HG03097 (cell line): ENCODE data around the gene CCR3.
"Not testable (repeated sequence)": the region's sequence is repeated elsewhere in the genome, so short reads cannot be mapped to it uniquely, and the experiment has no call there.

Source experiments
- ATAC-seq: cut with Tn5 transposase; IDR thresholded peaks from one replicate; pipeline ENCODE4 v1.9.1; 2021; ENCODE audit not compliant: unreplicated experiment, low FRiP score

Gene CCR3

DNA sequence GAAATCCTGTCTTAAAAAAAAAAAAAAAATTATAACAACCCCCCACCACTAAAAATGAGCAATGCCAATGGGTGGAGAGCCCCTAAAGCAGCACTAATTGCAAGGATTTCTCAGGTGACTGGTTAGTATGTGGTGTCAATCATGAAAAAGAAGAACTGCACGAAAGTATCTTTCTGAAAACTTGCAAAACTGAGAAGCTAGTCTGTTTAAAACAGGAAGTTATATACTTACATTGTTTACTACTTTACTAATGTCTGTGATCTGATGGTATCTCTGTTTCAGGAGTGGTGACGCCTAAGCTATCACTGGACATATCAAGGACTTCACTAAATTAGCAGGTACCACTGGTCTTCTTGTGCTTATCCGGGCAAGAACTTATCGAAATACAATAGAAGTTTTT lies at the start of gene CCR3:
Gene CCR3, plus strand, starts transcription at position 341 of the 400 bp plus-strand sequence. CDS start 22,699 bp downstream, outside the sequence.
- no peak for ATAC-seq

DNA sequence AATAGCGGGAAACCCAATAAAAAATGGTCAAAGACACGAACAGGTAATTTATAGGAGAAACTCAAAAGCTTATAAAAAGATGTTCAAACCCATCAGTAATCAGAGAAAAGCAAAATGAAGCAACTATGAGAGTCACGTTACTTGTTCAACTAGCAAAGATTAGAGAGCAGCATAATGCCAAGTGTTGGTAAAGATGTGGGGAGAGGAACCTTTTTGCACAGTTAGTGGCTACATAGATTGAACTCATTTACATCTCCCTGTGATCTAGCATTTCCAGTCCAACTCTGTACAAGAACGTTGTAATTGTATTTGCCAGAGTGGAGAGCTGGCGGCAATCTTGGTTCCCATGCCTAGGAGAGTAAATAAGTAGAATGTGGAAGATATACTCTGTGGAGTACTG lies 49.3 kb upstream of the CCR3 start:
- no peak for ATAC-seq

DNA sequence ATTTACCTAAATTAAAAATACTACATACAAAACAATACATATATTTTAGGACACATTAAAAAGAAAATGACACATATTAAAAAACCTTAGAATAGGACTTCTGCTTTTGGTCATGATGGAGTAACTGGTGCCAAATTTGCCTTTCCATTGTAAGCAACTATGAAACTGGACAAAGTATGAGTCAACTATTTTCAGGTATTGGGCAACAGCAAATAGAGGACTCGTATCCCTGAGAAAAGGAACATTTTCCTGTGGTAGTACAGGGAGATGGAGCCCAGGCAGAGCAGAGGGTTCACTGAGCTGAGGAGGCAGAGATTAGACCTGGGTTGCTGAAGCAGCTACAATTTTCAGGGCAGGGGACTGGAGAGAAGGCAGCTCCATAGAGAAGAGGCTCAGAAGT lies 48.8 kb upstream of the CCR3 start:
- ATAC-seq: no peak

DNA sequence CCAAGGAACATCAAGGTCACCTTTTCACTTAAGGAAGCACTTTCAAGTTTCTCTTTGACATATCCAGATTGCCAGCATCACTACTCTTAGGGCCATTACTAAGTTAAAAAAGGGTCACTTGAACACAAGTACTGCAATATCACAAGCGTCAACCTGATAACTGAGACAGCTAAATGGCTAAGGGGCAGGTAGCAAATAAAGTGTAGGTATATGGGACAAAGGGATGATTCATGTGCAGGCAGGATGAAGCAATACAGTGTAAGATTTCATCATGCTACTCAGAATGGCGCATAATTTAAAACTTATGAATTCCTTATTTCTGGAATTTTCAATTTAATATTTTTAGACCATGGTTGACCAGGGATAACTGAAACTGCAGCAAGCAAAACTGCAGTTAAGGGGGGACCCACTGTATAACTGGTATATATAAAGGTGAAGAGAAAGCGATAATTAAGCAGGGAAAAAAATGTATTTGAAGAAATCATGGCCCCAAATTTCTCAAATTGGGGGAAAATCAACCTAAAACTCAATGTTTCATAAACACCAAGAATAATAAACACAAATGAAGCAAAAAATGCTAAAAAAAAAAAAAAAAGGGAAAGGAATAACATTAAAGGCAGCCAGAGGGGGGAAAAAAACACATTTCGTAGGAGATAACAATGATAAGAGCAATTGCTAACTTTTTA lies 47.2 kb upstream of the CCR3 start:
- no peak for ATAC-seq

DNA sequence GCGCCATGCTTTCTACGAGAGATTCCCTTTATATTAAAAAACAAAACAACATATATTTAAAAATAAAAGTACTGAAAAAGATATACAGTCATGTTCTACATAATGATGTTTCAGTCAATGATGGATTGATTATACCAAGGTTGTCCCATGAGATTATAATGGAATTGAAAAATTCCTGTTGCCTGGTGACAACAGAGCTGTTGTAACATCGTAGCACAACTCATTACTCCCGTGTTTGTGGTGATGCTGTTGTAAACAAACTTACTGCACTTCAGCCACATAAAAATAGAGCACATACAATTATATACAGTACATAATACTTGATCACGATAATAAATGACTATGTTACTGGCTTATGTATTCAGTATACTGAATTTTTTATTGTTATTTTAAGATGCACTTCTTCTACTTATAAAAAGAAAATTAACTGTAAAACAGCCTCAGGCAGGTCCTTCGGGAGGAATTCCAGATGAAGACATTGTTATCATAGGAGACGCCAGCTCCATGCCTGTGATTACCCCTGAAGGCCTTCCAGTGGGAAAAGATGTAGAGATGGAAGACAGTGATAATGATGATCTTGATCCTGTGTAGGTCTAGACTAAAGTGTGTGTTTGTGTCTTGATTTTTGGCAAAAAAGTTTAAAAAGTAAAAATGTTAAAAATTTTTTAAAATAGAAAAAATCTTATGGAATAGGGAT lies 45.9 kb upstream of the CCR3 start:
- no peak for ATAC-seq

DNA sequence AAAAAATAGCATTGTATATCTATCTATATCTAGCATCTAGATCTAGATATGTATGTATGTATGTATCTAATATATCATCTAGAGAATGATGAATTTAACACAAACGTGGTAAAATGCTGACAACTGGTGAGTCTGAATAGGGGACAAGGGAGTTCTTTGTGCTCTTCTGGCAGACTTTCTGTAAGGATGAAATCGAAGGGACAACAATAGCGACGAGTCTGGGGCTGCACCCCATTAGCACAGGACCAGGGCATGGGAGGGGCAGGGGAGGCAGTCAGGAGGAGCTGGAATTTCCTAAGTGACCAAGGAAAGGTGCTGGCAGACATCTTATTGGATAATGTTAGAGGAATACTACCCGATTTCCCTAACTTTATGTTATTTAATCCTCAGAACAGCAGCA lies 42.0 kb upstream of the CCR3 start:
- no peak for ATAC-seq

DNA sequence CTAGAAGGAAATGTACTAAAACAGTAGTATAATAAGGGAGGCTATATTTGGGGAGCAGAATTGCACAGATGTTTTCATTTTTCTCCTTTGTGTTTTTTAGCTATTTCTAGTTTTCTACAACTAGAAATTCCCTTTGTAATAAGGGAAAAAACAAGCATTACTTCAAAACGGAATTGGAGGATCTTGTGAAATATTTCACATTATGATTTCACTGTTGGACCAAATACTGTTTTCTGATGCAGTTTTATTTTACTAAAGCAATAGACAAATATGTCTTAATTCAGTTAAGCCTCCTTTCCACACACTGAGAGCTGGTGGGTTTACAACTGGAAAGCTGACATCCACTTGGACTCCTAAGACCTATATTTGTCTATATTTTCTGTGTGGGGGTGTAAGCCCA lies 41.5 kb upstream of the CCR3 start:
- no peak for ATAC-seq

DNA sequence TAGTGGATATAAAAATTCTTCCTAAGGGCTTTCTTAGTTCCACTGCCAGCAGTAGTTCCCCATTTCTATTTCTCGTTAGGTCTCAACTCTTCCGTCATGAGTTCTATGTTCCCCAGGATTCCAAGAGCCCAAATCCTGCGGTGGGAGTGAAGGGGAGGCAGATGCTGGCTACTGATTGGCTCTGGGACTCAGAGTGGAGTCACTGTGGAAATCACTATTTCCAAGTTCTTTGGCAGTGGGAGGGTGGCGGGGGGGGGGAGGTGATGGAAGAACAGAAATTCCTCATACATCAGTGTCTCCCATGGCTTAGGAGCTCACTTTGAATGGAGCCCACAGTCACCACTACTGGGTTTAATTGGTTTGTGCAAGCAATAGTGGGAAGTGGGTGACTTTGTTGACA lies 39.7 kb upstream of the CCR3 start:
- no peak for ATAC-seq

DNA sequence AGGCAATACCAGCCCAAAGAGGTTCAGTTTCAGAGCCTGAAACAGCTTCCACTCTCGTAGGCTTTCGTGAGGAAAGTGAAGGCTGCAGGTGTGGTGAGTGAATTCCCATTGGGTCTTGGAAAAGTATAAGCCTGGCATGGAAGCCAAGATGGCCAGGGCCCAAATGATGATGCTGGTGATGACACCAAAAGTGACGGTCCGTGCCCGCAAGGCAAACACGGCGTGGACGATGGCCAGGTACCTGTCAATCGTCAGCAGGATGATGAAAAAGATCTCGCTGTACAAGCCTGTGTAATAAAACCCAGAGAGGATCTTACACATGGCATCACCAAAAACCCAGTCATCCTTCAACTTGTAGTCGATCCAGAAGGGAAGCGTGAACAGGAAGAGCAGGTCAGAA lies 38.6 kb upstream of the CCR3 start:
- no peak for ATAC-seq

DNA sequence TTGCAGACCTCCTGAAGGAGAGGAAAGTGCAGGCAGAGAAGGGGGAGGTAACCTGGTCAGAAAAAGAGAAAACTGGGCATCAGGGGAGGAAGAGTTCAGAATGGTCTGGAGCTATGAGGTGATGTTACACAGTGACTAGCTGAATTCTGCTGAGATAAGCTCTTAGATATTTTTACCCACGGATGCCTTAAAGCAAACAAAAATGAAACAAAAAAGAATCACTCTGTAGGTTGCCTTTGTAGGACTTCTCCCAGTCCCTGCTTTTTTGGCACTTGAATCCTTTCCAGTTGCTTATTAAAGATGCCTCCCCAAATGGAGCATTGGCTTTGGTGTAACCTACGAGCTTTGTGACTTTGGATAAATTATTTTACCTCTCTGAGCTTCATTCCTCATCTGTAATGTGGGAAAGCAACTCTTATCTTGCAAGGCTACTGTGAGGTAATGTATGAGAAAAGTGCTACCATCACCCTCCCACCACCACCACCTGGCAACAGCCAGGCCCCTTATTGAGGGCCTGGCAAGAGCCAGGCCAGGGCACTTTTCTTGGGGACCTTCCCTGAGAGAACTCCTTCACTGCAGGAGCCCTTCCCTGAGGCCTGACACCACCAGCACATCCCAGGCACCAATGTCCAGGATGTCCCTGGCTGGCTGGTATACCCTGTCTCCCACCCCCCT lies 36.8 kb upstream of the CCR3 start:
- no peak for ATAC-seq

DNA sequence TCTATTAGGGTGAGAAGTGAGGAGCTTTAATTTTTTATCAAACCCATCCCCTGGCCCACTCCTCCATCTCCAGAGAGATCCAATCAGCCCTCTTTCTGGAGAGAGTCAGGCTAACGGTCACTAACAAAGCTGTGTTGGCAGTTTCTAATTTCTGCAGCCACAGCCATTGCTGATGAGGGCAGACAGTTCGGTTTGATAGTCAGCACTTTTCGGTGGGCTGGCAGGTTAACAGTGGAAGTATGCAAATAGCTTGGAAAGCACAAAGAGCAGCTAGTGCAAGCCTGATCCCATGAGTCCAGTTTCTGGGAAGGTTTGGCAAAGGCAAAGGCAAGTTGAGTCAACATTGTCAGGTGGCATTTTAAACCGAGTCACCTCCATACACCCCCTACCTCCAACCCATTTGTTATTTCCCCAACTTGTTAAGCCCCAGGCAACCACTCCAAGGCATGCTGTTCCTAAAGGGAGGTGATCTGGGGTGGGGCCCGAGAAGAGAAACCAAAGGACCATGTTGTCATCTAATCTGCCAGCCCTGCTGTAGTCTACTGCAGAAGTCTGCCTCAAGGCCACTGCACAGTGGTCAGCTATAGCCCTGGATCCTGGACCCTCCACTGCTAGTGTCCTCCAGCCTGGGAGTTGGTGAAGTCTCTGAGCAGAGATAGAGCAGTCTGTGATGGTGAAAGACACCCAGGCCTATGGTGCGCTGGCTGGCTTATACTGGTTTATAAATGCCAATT lies 35.8 kb upstream of the CCR3 start:
- no peak for ATAC-seq

DNA sequence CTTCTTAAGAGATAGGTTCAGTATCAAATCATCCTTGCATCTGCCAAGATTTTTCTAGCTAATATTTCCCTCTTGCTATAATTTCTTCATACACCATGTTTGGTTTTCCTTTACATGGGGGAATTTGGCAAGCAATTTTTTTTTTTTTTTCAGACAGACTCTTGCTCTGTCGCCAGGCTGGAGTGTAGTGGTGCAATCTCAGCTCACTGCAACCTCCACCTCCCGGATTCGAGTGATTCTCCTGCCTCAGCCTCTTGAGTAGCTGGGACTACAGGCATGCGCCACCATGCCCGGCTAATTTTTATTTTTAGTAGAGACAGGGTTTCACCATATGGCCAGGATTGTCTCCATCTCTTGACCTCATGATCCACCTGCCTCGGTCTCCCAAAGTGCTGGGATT lies 34.7 kb upstream of the CCR3 start:
- not testable (repeated sequence) for ATAC-seq

DNA sequence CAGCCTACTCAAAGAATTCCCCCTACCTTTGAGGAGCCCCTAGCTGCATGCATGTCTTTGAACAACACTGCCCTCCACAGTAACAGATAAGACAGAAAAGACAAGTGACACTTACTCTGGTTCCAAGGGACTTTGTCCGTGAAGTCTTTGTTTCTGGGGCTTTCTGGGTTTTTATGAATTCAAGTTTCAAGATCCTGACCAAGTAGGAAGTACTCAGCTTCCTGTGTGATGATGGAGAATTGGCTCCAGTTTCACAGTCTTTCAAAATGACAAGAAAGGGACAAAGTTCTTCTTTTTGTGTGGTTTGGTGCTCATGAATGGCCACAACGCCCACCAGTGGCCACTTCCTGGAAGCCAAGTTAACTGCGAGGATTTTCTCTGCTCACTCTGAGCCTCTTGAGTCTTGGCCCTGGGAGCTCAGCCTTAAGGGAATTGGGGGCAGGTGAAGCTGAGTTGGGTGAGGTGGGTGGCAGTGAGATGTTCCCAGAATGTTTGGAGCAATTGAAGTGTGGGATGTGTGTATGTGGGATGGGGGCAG lies 34.0 kb upstream of the CCR3 start, which contains the start of gene CCR1:
Gene CCR1, minus strand, starts transcription at position 147 of the 538 bp plus-strand sequence. CDS start 4,000 bp downstream, outside the sequence.
- ATAC-seq: peak; percentile 47

DNA sequence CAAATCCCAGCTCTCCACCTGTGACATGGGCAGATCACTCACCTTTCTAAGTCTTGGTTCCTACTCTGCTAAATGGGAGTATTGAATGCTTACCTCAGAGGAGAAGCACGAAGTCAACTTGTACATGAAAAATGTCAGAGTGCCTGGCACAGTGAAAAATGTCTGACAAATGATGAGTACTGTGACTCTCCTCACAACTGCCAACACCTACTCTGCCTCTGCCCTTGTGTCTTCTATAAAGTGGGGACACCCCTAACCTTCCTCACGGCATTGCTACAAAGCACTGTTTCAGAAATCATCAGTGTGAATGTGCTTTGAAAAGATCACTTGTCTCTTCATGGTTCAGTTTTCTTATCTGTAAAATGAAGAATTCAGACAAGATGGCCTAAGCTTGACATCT lies 33.2 kb upstream of the CCR3 start:
- ATAC-seq: no peak

DNA sequence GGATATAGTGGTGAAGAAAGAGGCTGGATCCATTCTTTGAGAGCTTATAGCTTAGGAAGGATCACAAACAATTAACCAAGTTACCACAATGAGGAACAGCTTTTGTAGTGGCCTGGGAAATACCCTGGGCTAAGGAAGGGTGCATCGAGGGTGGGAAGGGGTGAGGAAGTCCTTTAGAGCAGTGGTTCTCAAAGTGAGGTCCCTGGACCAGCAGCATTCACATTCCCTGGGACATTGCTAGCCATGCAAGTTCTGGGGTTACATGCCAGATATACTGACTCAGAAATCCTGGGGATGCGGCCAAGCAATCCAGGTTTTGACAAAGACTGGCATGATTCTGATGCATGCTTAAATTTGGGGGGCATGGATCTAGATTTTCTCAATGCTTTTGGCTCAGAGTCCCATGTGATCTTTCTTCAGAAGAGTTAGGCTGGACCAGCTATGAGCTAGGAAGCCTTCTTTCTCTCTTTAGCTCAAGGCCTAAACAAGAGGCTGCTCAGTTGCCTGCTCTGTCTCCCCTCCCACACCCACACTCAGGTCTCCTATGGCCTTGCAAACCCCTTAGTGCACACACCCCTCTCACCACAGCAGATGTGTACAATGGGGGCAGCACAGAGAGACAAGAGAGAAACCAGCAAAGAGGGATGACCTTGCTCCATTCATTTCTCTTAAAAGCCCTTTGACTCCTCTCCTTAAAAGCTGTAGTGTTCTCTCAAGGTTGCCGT lies 32.4 kb upstream of the CCR3 start:
- no peak for ATAC-seq

DNA sequence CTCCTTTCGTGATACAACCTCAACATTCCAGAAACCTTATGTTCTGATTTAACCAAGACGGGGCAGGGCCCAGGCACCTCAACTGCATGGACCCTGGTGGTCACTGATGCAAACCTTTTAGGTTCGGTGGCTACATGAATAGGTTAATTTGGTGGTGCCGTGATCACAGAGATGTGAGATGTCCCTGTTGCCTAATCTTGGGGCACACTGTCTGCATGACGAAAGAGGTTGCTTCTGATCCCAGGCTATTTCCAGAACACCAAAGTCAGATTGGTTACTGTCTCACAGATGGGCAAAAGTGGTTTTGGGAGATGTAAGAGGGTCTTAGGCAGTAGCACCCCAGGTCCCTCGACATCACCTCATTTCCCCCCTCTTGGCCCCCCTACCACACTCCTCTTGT lies 30.2 kb upstream of the CCR3 start:
- ATAC-seq: no peak

DNA sequence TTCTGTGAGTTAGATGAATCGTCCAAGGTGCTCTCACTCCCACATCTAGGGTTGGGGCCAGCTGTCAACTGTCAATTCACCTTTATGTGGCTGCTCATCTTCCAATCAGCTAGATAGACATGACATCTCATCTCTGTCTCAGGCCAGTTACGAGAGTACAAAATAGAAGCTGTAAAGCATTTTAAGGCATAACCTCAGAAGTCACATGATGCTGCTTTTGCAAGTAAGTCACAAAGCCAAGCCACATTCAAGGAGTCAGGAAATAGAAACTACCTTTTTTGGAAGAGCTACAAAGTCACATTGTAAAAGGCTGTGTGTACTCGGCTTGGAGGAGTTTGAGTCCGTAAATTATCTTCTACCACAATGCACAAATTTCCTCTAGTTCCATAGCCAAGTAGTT lies 29.1 kb upstream of the CCR3 start:
- ATAC-seq: no peak

DNA sequence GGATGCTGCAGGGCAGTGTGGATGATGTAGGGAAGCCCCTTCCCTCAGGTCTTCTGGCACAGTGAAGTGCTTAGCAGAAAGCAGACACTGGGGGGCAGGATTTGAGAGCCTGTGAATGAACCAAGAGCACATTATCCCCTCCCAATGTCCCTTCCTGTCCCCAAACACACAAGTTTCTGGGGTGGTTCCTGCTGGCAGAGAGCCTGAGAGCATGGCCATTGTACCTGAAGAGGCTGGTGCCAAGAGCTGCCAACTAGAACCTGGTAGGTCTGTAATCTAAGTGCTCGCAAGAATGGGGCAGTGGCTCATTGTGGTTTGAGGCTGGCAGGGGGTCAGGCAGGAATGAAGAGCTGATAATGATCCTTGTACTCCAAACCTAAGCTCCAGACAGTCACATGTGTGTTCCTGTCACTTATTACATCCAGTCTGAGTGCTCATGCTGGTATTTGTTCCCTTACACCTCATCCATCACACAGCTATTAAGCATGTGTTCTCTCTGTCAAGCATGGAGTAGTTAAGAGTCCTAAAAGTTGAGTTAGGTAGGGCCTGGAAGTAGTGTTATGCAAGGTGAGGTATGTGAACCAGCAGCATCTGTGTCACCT lies 27.4 kb upstream of the CCR3 start:
- ATAC-seq: no peak

DNA sequence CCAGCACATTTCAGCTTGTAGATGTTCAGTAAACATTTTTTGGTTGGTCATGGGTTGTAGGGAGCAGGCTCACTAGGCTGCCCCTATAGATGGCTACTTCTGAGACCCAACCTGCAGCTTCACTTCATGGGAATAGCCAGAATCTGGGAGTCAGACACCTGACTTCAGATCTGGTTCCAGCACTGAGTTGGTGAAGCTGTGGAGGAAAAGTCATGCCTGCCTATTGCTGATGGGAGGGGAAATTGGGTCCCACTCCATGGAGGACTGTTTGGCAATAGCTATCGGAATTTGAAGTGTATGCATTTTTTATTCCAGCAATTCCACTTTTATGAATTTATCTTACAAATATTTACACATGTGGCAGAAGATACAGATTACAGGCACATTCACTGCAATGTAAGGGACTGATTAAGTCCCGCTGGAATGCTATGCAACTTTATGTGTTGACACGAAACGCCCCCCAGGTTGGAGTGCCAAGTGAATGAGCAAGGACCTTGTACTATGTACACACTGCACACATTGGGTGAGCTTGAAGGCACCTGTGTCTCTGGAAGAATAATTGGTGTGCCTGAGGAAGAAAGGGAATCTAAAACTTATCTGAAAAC lies 26.3 kb upstream of the CCR3 start:
- ATAC-seq: no peak
